Measurements from ENCODE around the gene TEX13D. TPM values are rescaled to one million over a fixed set of nuclear protein-coding genes. Genes with fewer than 3 reads are reported as not detected.

The TEX13D gene
- total RNA-seq (2014; rRNA removed; shearing (Covaris generic)), result 0.12 TPM in 1 of 2 replicates, not detected in the other
- polyA plus RNA-seq (2016; fragmentation: Nextera tagmentation; extraction: Ambion mirVana), result not detected in 2 replicates
- long read RNA-seq, result 0 reads

GRCh38 chrX:124332481-124333424 lies at the start of gene TEX13D:
TSS of gene TEX13D (plus strand) at chrX:124332660. CDS start at chrX:124332918, 258 bp downstream.
- Histone ChIP-seq H4K20me1 (replicated peaks; ENCODE audit: insufficient read depth) (no peaks in the 10 kb centered on the region), H3K27me3 (ENCODE audit: insufficient read depth) (no peaks in the 10 kb centered on the region), H3K36me3 (ENCODE audit: insufficient read depth) (no peaks in the 10 kb centered on the region), H3K27ac (ENCODE audit: low read depth) (no peak within 1 kb of the TSS), H3K4me2 (no peak within 1 kb of the TSS), H3K4me1 (ENCODE audit: insufficient read depth) (no peaks in the 10 kb centered on the region), H3K4me3 (no peak within 1 kb of the TSS), H3K79me2 (replicated peaks; ENCODE audit: insufficient read depth) (no peaks in the 10 kb centered on the region), H3F3A (replicated peaks; ENCODE audit: low read depth) (no peaks in the 10 kb centered on the region), H2AFZ (no peak within 1 kb of the TSS), H3K9me2 (ENCODE audit: insufficient read depth) (no peaks in the 10 kb centered on the region)
- Mint-ChIP-seq H3K4me1 (no peaks in the 10 kb centered on the region), H3K27ac (no peak within 1 kb of the TSS), H3K9me3 (no peaks in the 10 kb centered on the region), H3K27me3 (ENCODE audit: insufficient read depth, low read depth, poor library complexity) (no peaks in the 10 kb centered on the region), H3K36me3 (ENCODE audit: low read depth) (no peaks in the 10 kb centered on the region), H3K4me3 (no peak within 1 kb of the TSS)
- TF ChIP-seq POLR2AphosphoS5 (IDR thresholded peaks at IDR 0.05; ENCODE audit: low read depth) (no peak), ZNF114 (CRISPR knock-in tag; IDR thresholded peaks at IDR 0.05) (no peak), CTCF (conservative IDR thresholded peaks at IDR 0.05; ENCODE audit: low read depth in 2 of 2) (peak in 1 of 2 experiments; percentile 24; a peak in 2 of 4 replicates)
- ATAC-seq (no peak), DNase-seq (ENCODE audit: low spot score) (peak; percentile 21)

- Histone ChIP-seq H3K79me2 (replicated peaks; ENCODE audit: insufficient read depth) (no peaks in the 10 kb centered on the region), H3K4me3 (no peak overlapping the region), H2AFZ (no peak overlapping the region), H3F3A (replicated peaks; ENCODE audit: low read depth) (no peaks in the 10 kb centered on the region), H3K27me3 (ENCODE audit: insufficient read depth) (no peaks in the 10 kb centered on the region), H3K4me2 (no peak overlapping the region; the same call in 1 of the 2 replicates), H3K27ac (ENCODE audit: low read depth) (no peak overlapping the region), H3K4me1 (ENCODE audit: insufficient read depth) (peaks cover 4% of the 10 kb centered on the region; the same call in 1 of the 2 replicates), H3K36me3 (ENCODE audit: insufficient read depth) (no peaks in the 10 kb centered on the region), H3K9me2 (ENCODE audit: insufficient read depth) (no peaks in the 10 kb centered on the region), H4K20me1 (replicated peaks; ENCODE audit: insufficient read depth) (no peaks in the 10 kb centered on the region)
- H3K9me3 Mint-ChIP-seq, result no peaks in the 10 kb centered on the region; the same call in 2 of the 3 replicates
- H3K27ac Mint-ChIP-seq, result no peak overlapping the region
- H3K36me3 Mint-ChIP-seq (ENCODE audit: low read depth), result no peaks in the 10 kb centered on the region
- peaks cover 7% of the 10 kb centered on the region; the same call in 2 of the 3 replicates for H3K4me1 Mint-ChIP-seq
- peak; percentile 65 for DNase-seq (ENCODE audit: low spot score)
- H3K27me3 Mint-ChIP-seq (ENCODE audit: insufficient read depth, low read depth, poor library complexity), result peaks cover 2% of the 10 kb centered on the region
- ATAC-seq, result peak; percentile 61
- no peak overlapping the region for H3K4me3 Mint-ChIP-seq
- TF ChIP-seq ZNF331 (CRISPR knock-in tag; IDR thresholded peaks at IDR 0.05; ENCODE audit: low read depth) (no peak), ZNF114 (CRISPR knock-in tag; IDR thresholded peaks at IDR 0.05) (no peak), ZNF462 (CRISPR knock-in tag; IDR thresholded peaks at IDR 0.05) (no peak), POLR2AphosphoS5 (IDR thresholded peaks at IDR 0.05; ENCODE audit: low read depth) (no peak), STAT1 (IDR thresholded peaks at IDR 0.05; ENCODE audit: unreplicated experiment) (no peak), REST (IDR thresholded peaks at IDR 0.05; ENCODE audit: unreplicated experiment) (no peak)
Observed at GRCh38 chrX:124289443-124289842, 43.0 kb upstream of the TEX13D start.
